Measurements from ENCODE around the gene GJB3.

Gene GJB3

DNA sequence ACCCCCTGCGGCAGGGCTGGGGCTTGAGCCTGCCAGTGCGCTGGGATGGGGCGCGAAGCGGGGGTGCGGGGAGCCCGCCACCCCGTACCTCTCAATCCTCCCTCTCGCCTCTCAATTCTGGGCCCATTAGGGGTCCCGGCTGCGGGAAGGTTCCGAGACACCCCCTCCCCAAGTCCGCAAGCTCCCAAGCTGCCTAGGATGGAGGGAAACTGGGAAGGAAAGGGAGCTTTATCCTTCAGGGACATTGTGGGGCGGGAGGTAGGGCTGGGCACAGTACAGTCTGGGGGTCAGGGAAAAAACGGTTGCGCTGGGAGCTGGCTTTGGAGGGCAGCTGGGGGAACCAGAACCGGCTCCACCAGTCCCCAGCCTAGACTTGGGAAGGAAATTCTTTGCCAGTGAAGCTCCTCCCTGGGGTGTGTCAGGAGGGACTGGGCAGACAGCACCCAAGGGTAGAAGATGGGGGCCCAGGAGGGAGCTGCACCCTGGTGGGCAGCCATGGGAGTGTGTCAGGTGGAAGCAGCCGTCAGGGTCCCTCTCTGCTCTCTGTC, 904 bp downstream of the GJB3 start:
- no peak for DNase-seq (ENCODE audit: insufficient read length, low spot score)

DNA sequence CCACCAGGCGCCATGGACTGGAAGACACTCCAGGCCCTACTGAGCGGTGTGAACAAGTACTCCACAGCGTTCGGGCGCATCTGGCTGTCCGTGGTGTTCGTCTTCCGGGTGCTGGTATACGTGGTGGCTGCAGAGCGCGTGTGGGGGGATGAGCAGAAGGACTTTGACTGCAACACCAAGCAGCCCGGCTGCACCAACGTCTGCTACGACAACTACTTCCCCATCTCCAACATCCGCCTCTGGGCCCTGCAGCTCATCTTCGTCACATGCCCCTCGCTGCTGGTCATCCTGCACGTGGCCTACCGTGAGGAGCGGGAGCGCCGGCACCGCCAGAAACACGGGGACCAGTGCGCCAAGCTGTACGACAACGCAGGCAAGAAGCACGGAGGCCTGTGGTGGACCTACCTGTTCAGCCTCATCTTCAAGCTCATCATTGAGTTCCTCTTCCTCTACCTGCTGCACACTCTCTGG, 3.8 kb downstream of the GJB3 start:
- TF ChIP-seq TAF1 (IDR thresholded peaks at IDR 0.05; ENCODE audit: low read depth, low read length) (no peak), POU2F2 (IDR thresholded peaks at IDR 0.05; ENCODE audit: low read depth, low read length) (no peak), POLR2AphosphoS5 (IDR thresholded peaks at IDR 0.05; ENCODE audit: low read depth, low read length) (no peak), PAX5 (IDR thresholded peaks at IDR 0.05; ENCODE audit: insufficient read depth, low read length, severe bottlenecking) (no peak), POLR2A (IDR thresholded peaks at IDR 0.05; ENCODE audit: low read depth, low read length) (no peak), SPI1 (IDR thresholded peaks at IDR 0.05; ENCODE audit: low read depth, low read length) (no peak)
- DNase-seq (ENCODE audit: insufficient read length, low spot score) = no peak
- no peak for FAIRE-seq

More for the DNA sequence above, 904 bp downstream of the GJB3 start:
- TF ChIP-seq POU2F2 (IDR thresholded peaks at IDR 0.05; ENCODE audit: low read depth, low read length) = no peak
- no peak for TF ChIP-seq TAF1 (IDR thresholded peaks at IDR 0.05; ENCODE audit: low read depth, low read length)
- TF ChIP-seq POLR2AphosphoS5 (IDR thresholded peaks at IDR 0.05; ENCODE audit: low read depth, low read length) = no peak
- TF ChIP-seq SPI1 (IDR thresholded peaks at IDR 0.05; ENCODE audit: low read depth, low read length) = no peak
- no peak for TF ChIP-seq PAX5 (IDR thresholded peaks at IDR 0.05; ENCODE audit: insufficient read depth, low read length, severe bottlenecking)
- no peak for TF ChIP-seq POLR2A (IDR thresholded peaks at IDR 0.05; ENCODE audit: low read depth, low read length)
- FAIRE-seq = no peak

DNA sequence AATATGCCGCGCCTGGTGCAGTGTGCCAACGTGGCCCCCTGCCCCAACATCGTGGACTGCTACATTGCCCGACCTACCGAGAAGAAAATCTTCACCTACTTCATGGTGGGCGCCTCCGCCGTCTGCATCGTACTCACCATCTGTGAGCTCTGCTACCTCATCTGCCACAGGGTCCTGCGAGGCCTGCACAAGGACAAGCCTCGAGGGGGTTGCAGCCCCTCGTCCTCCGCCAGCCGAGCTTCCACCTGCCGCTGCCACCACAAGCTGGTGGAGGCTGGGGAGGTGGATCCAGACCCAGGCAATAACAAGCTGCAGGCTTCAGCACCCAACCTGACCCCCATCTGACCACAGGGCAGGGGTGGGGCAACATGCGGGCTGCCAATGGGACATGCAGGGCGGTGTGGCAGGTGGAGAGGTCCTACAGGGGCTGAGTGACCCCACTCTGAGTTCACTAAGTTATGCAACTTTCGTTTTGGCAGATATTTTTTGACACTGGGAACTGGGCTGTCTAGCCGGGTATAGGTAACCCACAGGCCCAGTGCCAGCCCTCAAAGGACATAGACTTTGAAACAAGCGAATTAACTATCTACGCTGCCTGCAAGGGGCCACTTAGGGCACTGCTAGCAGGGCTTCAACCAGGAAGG, 4.3 kb downstream of the GJB3 start:
- no peak for TF ChIP-seq POLR2AphosphoS5 (IDR thresholded peaks at IDR 0.05; ENCODE audit: low read depth, low read length)
- no peak for TF ChIP-seq POU2F2 (IDR thresholded peaks at IDR 0.05; ENCODE audit: low read depth, low read length)
- no peak for TF ChIP-seq SPI1 (IDR thresholded peaks at IDR 0.05; ENCODE audit: low read depth, low read length)
- TF ChIP-seq POLR2A (IDR thresholded peaks at IDR 0.05; ENCODE audit: low read depth, low read length) = no peak
- TF ChIP-seq PAX5 (IDR thresholded peaks at IDR 0.05; ENCODE audit: insufficient read depth, low read length, severe bottlenecking) = no peak
- no peak for TF ChIP-seq TAF1 (IDR thresholded peaks at IDR 0.05; ENCODE audit: low read depth, low read length)
- FAIRE-seq (no peak), DNase-seq (ENCODE audit: insufficient read length, low spot score) (no peak)

DNA sequence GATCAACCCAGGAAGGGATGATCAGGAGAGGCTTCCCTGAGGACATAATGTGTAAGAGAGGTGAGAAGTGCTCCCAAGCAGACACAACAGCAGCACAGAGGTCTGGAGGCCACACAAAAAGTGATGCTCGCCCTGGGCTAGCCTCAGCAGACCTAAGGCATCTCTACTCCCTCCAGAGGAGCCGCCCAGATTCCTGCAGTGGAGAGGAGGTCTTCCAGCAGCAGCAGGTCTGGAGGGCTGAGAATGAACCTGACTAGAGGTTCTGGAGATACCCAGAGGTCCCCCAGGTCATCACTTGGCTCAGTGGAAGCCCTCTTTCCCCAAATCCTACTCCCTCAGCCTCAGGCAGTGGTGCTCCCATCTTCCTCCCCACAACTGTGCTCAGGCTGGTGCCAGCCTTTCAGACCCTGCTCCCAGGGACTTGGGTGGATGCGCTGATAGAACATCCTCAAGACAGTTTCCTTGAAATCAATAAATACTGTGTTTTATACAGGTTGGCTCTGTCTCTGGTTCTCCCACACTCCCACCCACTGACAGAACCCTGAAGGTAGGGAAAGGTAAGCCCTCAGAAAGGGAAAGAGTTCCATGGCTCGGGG, 5.0 kb downstream of the GJB3 start:
- FAIRE-seq (no peak), DNase-seq (ENCODE audit: insufficient read length, low spot score) (no peak)
- TF ChIP-seq TAF1 (IDR thresholded peaks at IDR 0.05; ENCODE audit: low read depth, low read length) = no peak
- no peak for TF ChIP-seq POLR2A (IDR thresholded peaks at IDR 0.05; ENCODE audit: low read depth, low read length)
- no peak for TF ChIP-seq POU2F2 (IDR thresholded peaks at IDR 0.05; ENCODE audit: low read depth, low read length)
- no peak for TF ChIP-seq PAX5 (IDR thresholded peaks at IDR 0.05; ENCODE audit: insufficient read depth, low read length, severe bottlenecking)
- TF ChIP-seq POLR2AphosphoS5 (IDR thresholded peaks at IDR 0.05; ENCODE audit: low read depth, low read length) = no peak
- no peak for TF ChIP-seq SPI1 (IDR thresholded peaks at IDR 0.05; ENCODE audit: low read depth, low read length)

DNA sequence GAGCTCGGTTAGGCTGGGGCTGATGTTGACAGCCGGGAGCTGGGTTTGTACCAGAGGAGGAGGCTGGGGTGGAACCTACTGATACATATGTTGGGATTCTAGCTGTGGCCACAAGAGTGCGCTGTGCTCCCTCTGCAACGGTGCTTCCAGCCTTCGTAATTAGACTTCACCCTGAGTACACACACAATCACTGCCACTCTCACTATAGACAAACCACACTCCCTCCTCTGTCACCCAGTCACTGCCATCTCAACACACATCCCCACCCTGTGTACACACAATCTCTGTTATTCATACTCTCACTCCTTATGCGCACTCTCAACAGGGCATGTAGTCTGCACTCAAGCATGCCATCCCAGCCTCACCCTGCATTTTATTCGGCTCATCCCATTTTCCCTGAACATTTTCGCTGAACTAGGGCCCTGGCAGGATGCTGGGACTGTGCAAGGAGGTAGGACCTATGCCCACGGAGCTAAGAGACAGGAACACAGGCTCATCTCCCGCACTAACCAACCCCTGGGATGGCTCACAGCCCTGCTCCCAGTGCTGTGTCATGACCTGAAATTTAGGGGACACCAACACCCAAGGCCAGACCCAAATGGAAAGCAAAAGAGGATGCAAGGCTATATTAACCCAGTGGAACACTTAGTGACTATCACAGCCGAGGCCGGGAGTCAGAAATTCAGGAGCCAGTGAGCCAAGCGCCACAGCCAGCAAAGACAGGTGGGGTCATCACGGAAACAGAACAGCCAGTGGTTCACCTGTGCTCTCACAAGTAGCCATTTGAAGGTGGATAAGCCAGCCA, 5.7 kb downstream of the GJB3 start:
- TF ChIP-seq POLR2AphosphoS5 (IDR thresholded peaks at IDR 0.05; ENCODE audit: low read depth, low read length) = no peak
- TF ChIP-seq SPI1 (IDR thresholded peaks at IDR 0.05; ENCODE audit: low read depth, low read length) = no peak
- TF ChIP-seq POLR2A (IDR thresholded peaks at IDR 0.05; ENCODE audit: low read depth, low read length) = no peak
- no peak for TF ChIP-seq POU2F2 (IDR thresholded peaks at IDR 0.05; ENCODE audit: low read depth, low read length)
- TF ChIP-seq PAX5 (IDR thresholded peaks at IDR 0.05; ENCODE audit: insufficient read depth, low read length, severe bottlenecking) = no peak
- TF ChIP-seq TAF1 (IDR thresholded peaks at IDR 0.05; ENCODE audit: low read depth, low read length) = no peak
- FAIRE-seq = peak; percentile 96
- DNase-seq (ENCODE audit: insufficient read length, low spot score) = peak; percentile 71

DNA sequence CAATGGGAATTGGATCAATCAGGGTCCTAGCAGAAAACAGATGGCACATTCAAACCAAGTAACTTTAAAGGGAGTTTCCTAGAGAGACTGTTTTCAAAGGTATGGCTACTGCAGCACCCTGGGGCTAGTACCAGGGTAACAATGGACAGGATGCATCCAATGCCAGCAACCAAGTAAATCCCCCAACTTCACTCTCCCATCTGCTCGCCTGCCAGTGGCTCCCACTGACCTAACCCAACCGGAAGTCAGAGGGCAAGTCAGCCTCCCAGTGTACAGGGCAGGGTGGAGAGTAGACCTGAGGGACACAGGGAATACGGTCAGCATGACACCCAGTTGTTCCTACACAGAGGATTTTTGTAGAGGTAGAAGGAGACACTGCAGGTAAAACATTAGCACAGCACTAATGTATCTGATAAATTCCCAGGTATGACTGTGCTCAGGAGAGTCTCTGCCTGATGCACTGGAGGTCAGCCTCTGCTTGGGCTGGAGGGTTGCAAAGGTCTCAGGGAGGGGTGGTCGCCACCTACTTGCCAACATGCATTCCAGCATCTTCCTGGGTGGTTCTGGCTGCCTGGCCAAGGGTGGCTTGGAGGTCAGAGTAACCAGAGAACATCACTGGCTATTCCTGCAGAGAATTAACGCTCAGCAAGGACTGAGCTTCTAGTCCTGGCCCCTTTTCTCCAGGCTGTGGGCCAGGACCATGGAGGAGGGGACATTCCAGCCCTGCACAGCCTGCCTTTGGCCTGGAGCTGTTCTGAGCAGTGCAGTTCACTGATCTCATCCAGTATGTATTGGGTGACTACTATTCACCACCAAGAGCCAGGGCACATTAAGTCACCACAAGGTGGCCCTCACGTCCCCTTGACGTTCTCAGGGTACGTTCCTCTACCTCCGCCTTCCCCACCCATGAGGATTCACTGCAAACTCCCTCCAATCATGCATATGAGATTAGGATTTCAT, 6.7 kb downstream of the GJB3 start:
- peak; percentile 57 for FAIRE-seq
- no peak for DNase-seq (ENCODE audit: insufficient read length, low spot score)
- TF ChIP-seq POLR2AphosphoS5 (IDR thresholded peaks at IDR 0.05; ENCODE audit: low read depth, low read length) = no peak
- TF ChIP-seq POU2F2 (IDR thresholded peaks at IDR 0.05; ENCODE audit: low read depth, low read length) = no peak
- no peak for TF ChIP-seq TAF1 (IDR thresholded peaks at IDR 0.05; ENCODE audit: low read depth, low read length)
- no peak for TF ChIP-seq SPI1 (IDR thresholded peaks at IDR 0.05; ENCODE audit: low read depth, low read length)
- no peak for TF ChIP-seq POLR2A (IDR thresholded peaks at IDR 0.05; ENCODE audit: low read depth, low read length)
- no peak for TF ChIP-seq PAX5 (IDR thresholded peaks at IDR 0.05; ENCODE audit: insufficient read depth, low read length, severe bottlenecking)

DNA sequence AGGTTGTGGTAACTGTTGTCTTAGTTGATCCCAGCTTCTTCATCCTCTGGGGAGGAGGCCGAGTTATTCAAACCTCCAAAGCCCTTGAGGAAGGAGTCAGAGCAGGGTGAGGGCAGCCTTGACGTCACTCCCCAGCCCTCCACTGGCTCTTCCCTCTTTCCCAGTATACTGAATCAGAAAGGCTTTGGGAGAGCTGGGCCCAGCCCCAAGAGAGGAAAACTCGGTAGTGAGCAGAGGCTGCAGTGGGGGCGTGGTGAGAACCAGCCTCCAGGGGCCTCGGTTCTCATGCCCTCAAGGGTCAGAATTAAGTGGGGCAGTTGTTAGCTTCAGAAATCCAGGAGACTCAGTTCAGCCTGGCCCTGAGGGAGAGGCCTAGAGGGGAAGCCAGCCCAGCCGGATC, 10.0 kb downstream of the GJB3 start:
- TF ChIP-seq POLR2AphosphoS5 (IDR thresholded peaks at IDR 0.05; ENCODE audit: low read depth, low read length) (no peak), POLR2A (IDR thresholded peaks at IDR 0.05; ENCODE audit: low read depth, low read length) (no peak), PAX5 (IDR thresholded peaks at IDR 0.05; ENCODE audit: insufficient read depth, low read length, severe bottlenecking) (no peak), TAF1 (IDR thresholded peaks at IDR 0.05; ENCODE audit: low read depth, low read length) (no peak), SPI1 (IDR thresholded peaks at IDR 0.05; ENCODE audit: low read depth, low read length) (no peak), POU2F2 (IDR thresholded peaks at IDR 0.05; ENCODE audit: low read depth, low read length) (no peak)
- FAIRE-seq = no peak
- DNase-seq (ENCODE audit: insufficient read length, low spot score) = no peak

DNA sequence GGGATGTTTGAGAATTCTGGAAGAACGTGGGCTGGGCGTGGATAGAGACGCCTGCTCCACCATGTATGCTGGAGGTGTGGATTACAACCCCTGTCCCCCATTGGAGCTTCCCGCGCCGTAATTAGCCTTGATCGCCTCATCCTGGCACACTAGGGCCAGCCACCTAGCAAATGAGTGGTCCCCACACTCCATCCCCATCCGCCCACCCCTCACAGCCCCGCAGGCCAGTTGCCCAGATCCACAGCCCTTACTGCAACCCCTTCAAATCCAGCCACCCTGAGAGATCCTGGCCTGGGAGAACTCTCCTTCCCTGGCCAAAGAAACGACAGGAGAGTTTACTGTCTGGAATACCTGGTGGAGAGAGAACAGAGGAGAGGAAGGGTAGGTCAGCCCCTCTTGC, 11.4 kb downstream of the GJB3 start:
- TF ChIP-seq SPI1 (IDR thresholded peaks at IDR 0.05; ENCODE audit: low read depth, low read length) = no peak
- TF ChIP-seq TAF1 (IDR thresholded peaks at IDR 0.05; ENCODE audit: low read depth, low read length) = no peak
- TF ChIP-seq POLR2A (IDR thresholded peaks at IDR 0.05; ENCODE audit: low read depth, low read length) = no peak
- TF ChIP-seq PAX5 (IDR thresholded peaks at IDR 0.05; ENCODE audit: insufficient read depth, low read length, severe bottlenecking) = no peak
- no peak for TF ChIP-seq POLR2AphosphoS5 (IDR thresholded peaks at IDR 0.05; ENCODE audit: low read depth, low read length)
- TF ChIP-seq POU2F2 (IDR thresholded peaks at IDR 0.05; ENCODE audit: low read depth, low read length) = no peak
- DNase-seq (ENCODE audit: insufficient read length, low spot score) (no peak), FAIRE-seq (no peak)
